IMR-90 (cell line): ENCODE measurements around the gene ARHGAP15. TPM values are rescaled to one million over a fixed set of nuclear protein-coding genes. Genes with fewer than 3 reads are reported as not detected.

Experiments
- ATAC-seq: fragments of 200-7000 bp; cut with Tn5 transposase; 2 replicates; pipeline ENCODE4 v1.9.1; 2020; ENCODE audit warnings: low read depth, mild to moderate bottlenecking, moderate library complexity
- BruUV-seq: library from RNA; stranded (reverse); fragments of 400-500 nt; replicated peaks from 2 replicates; lab custom pipeline; 2021; lab: Mats Ljungman, UMichigan
- CTCF ChIA-PET: fragments of 300-600 bp; formaldehyde crosslinking; extraction: SDS; loops from one replicate; lab custom pipeline; 2021; ENCODE audit warnings: antibody characterized with exemption; lab: Yijun Ruan, JAX
- POLR2A ChIA-PET: fragments of 300-600 bp; sonication (Branson Sonifier 250); formaldehyde crosslinking; loops from one replicate; lab custom pipeline; 2022; ENCODE audit warnings: antibody characterized with exemption; ENCODE audit not compliant: unreplicated experiment; lab: Charles Lee
- DNase-seq: peaks from one replicate; pipeline ENCODE4 v3.0.0; 2013
- H2AFZ ChIP-seq: replicated peaks from 2 replicates; pipeline ENCODE3; 2013; ENCODE audit warnings: low read length, mild to moderate bottlenecking; ENCODE audit not compliant: poor library complexity
- H2AK5ac ChIP-seq: 2 replicates; pipeline ENCODE4 v1.6.1; 2013; ENCODE audit warnings: low read depth, low read length, inconsistent platforms
- H2AK9ac ChIP-seq: replicated peaks from 2 replicates; pipeline ENCODE3; 2013; ENCODE audit warnings: mild to moderate bottlenecking, low read depth, low read length, moderate library complexity; ENCODE audit not compliant: poor library complexity
- H2BK120ac ChIP-seq: 2 replicates; pipeline ENCODE4 v1.6.1; 2013; ENCODE audit warnings: low read depth, low read length, inconsistent platforms
- H2BK15ac ChIP-seq: 3 replicates; pipeline ENCODE4 v1.6.1; 2013; ENCODE audit warnings: low read depth, low read length, inconsistent platforms
- H2BK20ac ChIP-seq: 2 replicates; pipeline ENCODE4 v1.6.1; 2013; ENCODE audit warnings: low read depth, mild to moderate bottlenecking, inconsistent platforms, low read length, moderate library complexity
- H2BK5ac ChIP-seq: 2 replicates; pipeline ENCODE4 v1.6.1; 2013; ENCODE audit warnings: mild to moderate bottlenecking, low read depth, low read length, inconsistent platforms; ENCODE audit not compliant: poor library complexity, severe bottlenecking
- H3K14ac ChIP-seq: replicated peaks from 2 replicates; pipeline ENCODE4 v1.6.1; 2013; ENCODE audit warnings: low read depth, low read length, inconsistent platforms
- H3K18ac ChIP-seq: 2 replicates; pipeline ENCODE4 v1.6.1; 2013; ENCODE audit warnings: low read depth, low read length, control low read depth
- H3K23ac ChIP-seq: 2 replicates; pipeline ENCODE4 v1.6.1; 2013; ENCODE audit warnings: low read depth, low read length, inconsistent platforms
- H3K27ac ChIP-seq: 2 replicates; pipeline ENCODE4 v1.5.1; 2013; ENCODE audit warnings: mild to moderate bottlenecking, control low read depth, low read length; ENCODE audit not compliant: insufficient read depth
- H3K27me3 ChIP-seq: 2 replicates; pipeline ENCODE4 v1.6.1; 2013; ENCODE audit warnings: low read length; ENCODE audit not compliant: control insufficient read depth, insufficient read depth
- H3K36me3 ChIP-seq: 2 replicates; pipeline ENCODE4 v1.6.1; 2013; ENCODE audit warnings: low read length, mixed read lengths; ENCODE audit not compliant: control insufficient read depth, insufficient read depth
- H3K4ac ChIP-seq: 2 replicates; pipeline ENCODE4 v1.6.1; 2013; ENCODE audit warnings: low read depth, low read length, inconsistent platforms
- H3K4me1 ChIP-seq: 2 replicates; pipeline ENCODE4 v1.6.1; 2013; ENCODE audit warnings: low read length, mixed read lengths; ENCODE audit not compliant: control insufficient read depth, insufficient read depth
- H3K4me2 ChIP-seq: 2 replicates; pipeline ENCODE4 v1.6.1; 2013; ENCODE audit warnings: low read depth, mild to moderate bottlenecking, control low read depth, low read length, moderate library complexity
- H3K4me3 ChIP-seq: 2 replicates; pipeline ENCODE4 v1.5.1; 2013; ENCODE audit warnings: low read depth, mild to moderate bottlenecking, control low read depth, low read length, moderate library complexity; ENCODE audit not compliant: insufficient read depth
- H3K56ac ChIP-seq: 2 replicates; pipeline ENCODE4 v1.6.1; 2013; ENCODE audit warnings: low read length, inconsistent platforms; ENCODE audit not compliant: insufficient read depth; ENCODE audit errors: extremely low read depth
- H3K79me1 ChIP-seq, 2 experiments: 2 replicates each; pipeline ENCODE4 v1.6.1; 2013; ENCODE audit warnings: low read length in 2 of 2, inconsistent platforms in 1 of 2, low read depth in 1 of 2
- H3K9ac ChIP-seq: 2 replicates; pipeline ENCODE4 v1.6.1; 2013; ENCODE audit warnings: low read depth, low read length, control low read depth
- H3K9me1 ChIP-seq: 2 replicates; pipeline ENCODE4 v1.6.1; 2013; ENCODE audit warnings: low read length, inconsistent platforms; ENCODE audit not compliant: insufficient read depth
- H3K9me3 ChIP-seq: 2 replicates; pipeline ENCODE4 v1.6.1; 2013; ENCODE audit warnings: low read length; ENCODE audit not compliant: control insufficient read depth, insufficient read depth
- H4K20me1 ChIP-seq: 2 replicates; pipeline ENCODE4 v1.6.1; 2013; ENCODE audit warnings: low read length, inconsistent platforms; ENCODE audit not compliant: insufficient read depth
- H4K5ac ChIP-seq: 2 replicates; pipeline ENCODE4 v1.6.1; 2013; ENCODE audit warnings: mild to moderate bottlenecking, low read depth, low read length, control low read depth
- H4K8ac ChIP-seq, 2 experiments: 2 replicates each; pipeline ENCODE4 v1.6.1; 2013; ENCODE audit warnings: low read depth in 2 of 2, low read length in 2 of 2, control low read depth in 1 of 2, inconsistent platforms in 1 of 2
- H4K91ac ChIP-seq: 2 replicates; pipeline ENCODE4 v1.6.1; 2013; ENCODE audit warnings: low read depth, low read length, inconsistent platforms; ENCODE audit not compliant: insufficient read depth
- CTCF ChIP-seq: conservative IDR thresholded peaks from 2 replicates; pipeline ENCODE4 v1.5.1; 2012; ENCODE audit warnings: mild to moderate bottlenecking, low read depth, low read length, improper control_type of control experiment
- MAFK ChIP-seq: IDR thresholded peaks from 2 replicates; pipeline ENCODE4 v1.6.1; 2012; ENCODE audit warnings: low read depth, low read length, improper control_type of control experiment
- WGBS, 2 experiments: methylation state at CpG; one replicate each; pipeline versions ENCODE4 v1.1.5 to v1.1.7; 2013; ENCODE audit warnings: missing lambda C conversion rate in 2 of 2; ENCODE audit not compliant: insufficient read length in 1 of 2; ENCODE audit errors: extremely low coverage in 2 of 2; 5-methylcytosine and 5-hydroxymethylcytosine counted together
- dilution Hi-C: fragments of 300-500 bp; cut with HindIII; formaldehyde crosslinking; loops from one replicate; pipeline ENCODE4 v1.14.3; 2018; ENCODE audit warnings: low sequenced_read_pairs; ENCODE audit not compliant: unreplicated experiment
- in situ Hi-C: fragments of 300-500 bp; cut with MboI; formaldehyde crosslinking; loops from 3 replicates; pipeline ENCODE4 v1.14.3; 2019; ENCODE audit warnings: low sequenced_read_pairs, inconsistent platforms, mixed read lengths
- intact Hi-C: fragments of 100-400 bp; cut with micrococcal nuclease; formaldehyde crosslinking; loops from 2 replicates; pipeline ENCODE4 v1.10.0; 2022
- polyA plus RNA-seq, 3 experiments: library from polyadenylated mRNA; depleted of rRNA; stranded (reverse); fragments of >200 nt; gene quantifications; 2 replicates each; pipeline ENCODE4 v1.2.3, GENCODE V29; 2012; ENCODE audit warnings: low replicate concordance in 1 of 3
- total RNA-seq: library from RNA; depleted of rRNA; stranded (reverse); fragments of >200 nt; gene quantifications from 2 replicates; pipeline ENCODE4 v1.2.3, GENCODE V29; 2012

Gene ARHGAP15
- total and polyA plus RNA-seq, 2 of the 4 experiments (the other 2 are of a cell fraction) = not detected

DNA sequence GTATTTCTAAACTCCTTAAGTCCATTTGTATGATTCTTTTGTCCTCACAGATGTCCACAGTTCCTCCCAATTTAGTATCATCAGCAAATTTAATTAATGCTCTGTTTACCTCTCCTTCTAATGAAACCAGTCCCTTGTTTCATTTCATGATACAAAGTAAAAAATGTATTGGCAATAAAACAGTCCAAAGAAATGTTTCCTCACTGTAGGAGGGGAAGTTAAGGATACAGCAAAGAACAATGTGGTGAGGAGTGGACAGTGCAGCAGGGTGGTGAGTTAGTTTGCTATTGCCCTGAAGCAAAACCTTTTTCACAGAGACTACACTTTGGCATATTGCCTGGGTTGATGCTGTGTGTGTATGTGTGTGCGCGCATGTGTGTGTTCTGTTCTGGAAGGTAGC, 401.5 kb downstream of the ARHGAP15 start:
- Histone ChIP-seq H3K23ac (no peak overlapping the region), H3K4me1 (peaks cover under 1% of the 10 kb centered on the region), H3K27ac (no peak overlapping the region), H3K56ac (no peak overlapping the region), H2BK15ac (no peak overlapping the region), H3K79me1 (no peaks in the 10 kb centered on the region), H3K18ac (no peak overlapping the region), H3K4ac (no peak overlapping the region), H3K9ac (no peak overlapping the region), H4K8ac (no peak overlapping the region), H4K91ac (no peak overlapping the region), H3K9me3 (no peaks in the 10 kb centered on the region), H3K36me3 (no peaks in the 10 kb centered on the region), H2BK120ac (no peak overlapping the region), H2BK20ac (no peak overlapping the region), H3K27me3 (no peaks in the 10 kb centered on the region), H2BK5ac (no peak overlapping the region), H3K4me3 (no peak overlapping the region), H3K14ac (no peak overlapping the region), H3K9me1 (no peaks in the 10 kb centered on the region), H4K5ac (no peak overlapping the region), H3K4me2 (no peak overlapping the region), H2AFZ (no peak overlapping the region), H4K20me1 (no peaks in the 10 kb centered on the region), H2AK5ac (0 out of 2 replicates have a peak overlapping the region, but pooled peaks have one; percentile 64), H2AK9ac (no peak overlapping the region)
- in situ Hi-C loops (no loop called here), dilution Hi-C loops (no loop called here), intact Hi-C loops (no loop called here)
- no TSS peak for BruUV-seq
- no CpG with 5 or more reads among the region's 2 CpGs for WGBS, 2 experiments
- ATAC-seq (no peak), DNase-seq (peak; percentile 8)
- TF ChIP-seq MAFK (peak; percentile 33; the same call in 1 of the 2 replicates), CTCF (no peak)
- ChIA-PET POLR2A (no interaction called here), CTCF (no interaction called here)
